Urinary bladder (tissue), 4 donors: ENCODE data around the gene ALX4. TPM values are rescaled to one million over a fixed set of nuclear protein-coding genes. Genes with fewer than 3 reads are reported as not detected.

Experiments used
- DNase-seq: peaks from one replicate; pipeline ENCODE4 v3.0.0-alpha.2; 2015; ENCODE audit errors: extremely low spot score
- H3K27ac ChIP-seq: one replicate; pipeline ENCODE4 v1.5.1; 2013; ENCODE audit warnings: low read depth, mild to moderate bottlenecking, moderate library complexity
- H3K36me3 ChIP-seq: one replicate; pipeline ENCODE4 v1.6.1; 2013; ENCODE audit warnings: mild to moderate bottlenecking, moderate library complexity; ENCODE audit not compliant: insufficient read depth
- H3K4me1 ChIP-seq: one replicate; pipeline ENCODE4 v1.6.1; 2013; ENCODE audit warnings: mild to moderate bottlenecking, moderate library complexity; ENCODE audit not compliant: insufficient read depth
- H3K4me3 ChIP-seq: one replicate; pipeline ENCODE4 v1.5.1; 2013; ENCODE audit warnings: low read depth, low read length
- WGBS: extraction: QIAGEN DNeasy Blood & Tissue Kit; methylation state at CpG from one replicate; pipeline ENCODE4 v1.1.7; 2013; 5-methylcytosine and 5-hydroxymethylcytosine counted together
- polyA plus RNA-seq: library from polyadenylated mRNA; stranded (reverse); fragments of 200-250 nt; gene quantifications from one replicate; pipeline ENCODE4 v1.2.3, GENCODE V29; 2013
- total RNA-seq: library from RNA; depleted of rRNA; stranded (reverse); fragments of >200 nt; gene quantifications from one replicate; pipeline ENCODE4 v1.2.3, GENCODE V29; 2014
- donor health status: healthy with polysubstance abuse.
- donor health status: healthy.

ALX4 gene
- total and polyA plus RNA-seq, 2 donors: 0.08 to 1.5 TPM

DNA sequence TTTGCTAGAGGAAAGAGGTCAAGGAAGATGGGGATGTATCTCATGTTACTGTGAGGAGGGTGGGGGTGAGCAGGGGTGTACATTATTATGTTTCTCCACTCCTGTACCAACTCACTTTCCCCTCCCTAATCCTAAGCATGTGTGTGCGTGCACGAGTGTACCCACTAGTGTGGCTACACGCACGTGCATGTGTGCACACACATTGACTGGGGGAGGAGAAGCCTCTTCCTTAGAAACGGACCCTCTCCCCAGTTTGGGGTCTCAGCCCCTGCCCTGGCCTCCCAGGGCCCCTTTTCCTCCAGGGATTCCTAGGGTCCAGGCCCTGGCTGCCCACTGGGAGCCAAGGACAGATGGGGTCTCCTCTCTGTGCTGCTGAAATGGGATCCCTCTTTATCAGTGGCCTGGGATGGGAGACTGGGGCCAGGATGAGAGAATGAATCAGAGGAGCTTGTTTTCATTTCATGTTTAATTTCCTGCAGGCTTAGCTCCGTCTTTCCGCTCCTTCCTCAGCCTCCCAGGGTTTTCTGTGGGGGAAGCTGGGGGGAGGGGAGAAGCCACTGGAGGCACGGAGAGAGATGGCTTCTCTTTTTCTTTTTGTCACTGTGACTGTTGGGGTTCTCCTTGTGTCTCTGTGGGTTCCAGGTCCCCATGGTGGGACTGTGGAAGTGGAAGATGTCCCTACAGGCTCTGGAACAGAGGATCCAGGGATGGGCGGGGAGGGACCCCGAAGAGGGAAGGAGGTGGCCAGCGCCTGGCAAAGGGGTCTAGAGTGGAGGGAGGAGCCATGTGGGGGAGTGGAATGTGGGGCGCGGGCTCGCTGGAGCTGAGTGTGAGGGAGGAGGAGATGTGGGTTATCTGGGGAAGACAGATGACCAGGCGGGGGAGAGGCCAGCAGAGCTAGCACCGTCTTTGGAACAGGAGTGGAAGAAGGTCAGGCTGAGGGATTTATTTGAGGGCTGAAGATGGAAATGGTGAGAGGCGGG lies 40.3 kb downstream of the ALX4 start:
- H3K4me3 ChIP-seq: no peak overlapping the region
- H3K27ac ChIP-seq: no peak overlapping the region
- DNase-seq: no peak
- H3K36me3 ChIP-seq: no peaks in the 10 kb centered on the region
- 58% methylated on average over 17 of the region's 17 CpGs for WGBS
- H3K4me1 ChIP-seq: no peaks in the 10 kb centered on the region

DNA sequence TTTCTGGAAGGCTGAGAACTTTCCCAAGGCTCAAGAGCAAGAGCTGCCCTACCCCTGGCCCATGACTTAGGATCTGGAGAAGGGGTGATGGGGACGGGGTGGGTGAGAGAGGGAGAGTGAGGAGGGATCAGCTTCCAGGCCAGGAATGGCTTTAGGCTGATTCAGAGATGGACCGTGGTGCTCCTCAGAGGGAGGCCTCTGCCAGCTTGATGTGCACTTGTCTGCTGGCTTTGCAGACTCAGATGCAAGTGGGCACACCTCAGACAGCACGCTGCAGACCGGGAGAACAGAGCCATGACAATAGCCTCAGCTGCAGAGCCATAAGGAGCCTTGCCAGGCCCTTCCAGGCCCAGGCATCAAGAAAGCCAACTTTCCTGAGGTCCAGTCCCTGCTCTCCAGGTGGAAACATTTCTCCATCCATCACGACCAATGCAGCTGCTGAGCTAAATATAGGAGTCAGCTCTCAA lies 41.3 kb downstream of the ALX4 start:
- no peaks in the 10 kb centered on the region for H3K4me1 ChIP-seq
- H3K4me3 ChIP-seq: no peak overlapping the region
- no peaks in the 10 kb centered on the region for H3K36me3 ChIP-seq
- DNase-seq: no peak
- no peak overlapping the region for H3K27ac ChIP-seq
- WGBS: 90% methylated on average over 5 of the region's 5 CpGs

- no peaks in the 10 kb centered on the region for H3K4me1 ChIP-seq
- no peaks in the 10 kb centered on the region for H3K36me3 ChIP-seq
- no peak overlapping the region for H3K4me3 ChIP-seq
- WGBS: 87% methylated on average over 8 of the region's 8 CpGs
- DNase-seq: no peak
- H3K27ac ChIP-seq: no peak overlapping the region
These were observed 42.0 kb downstream of the ALX4 start for GRCh38 chr11:44267750-44268613.

GRCh38 chr11:44267006-44267749 lies 42.8 kb downstream of the ALX4 start:
- Histone ChIP-seq H3K36me3 (no peaks in the 10 kb centered on the region), H3K4me1 (no peaks in the 10 kb centered on the region), H3K4me3 (no peak overlapping the region), H3K27ac (no peak overlapping the region)
- 91% methylated on average over 24 of the region's 24 CpGs for WGBS
- no peak for DNase-seq

DNA sequence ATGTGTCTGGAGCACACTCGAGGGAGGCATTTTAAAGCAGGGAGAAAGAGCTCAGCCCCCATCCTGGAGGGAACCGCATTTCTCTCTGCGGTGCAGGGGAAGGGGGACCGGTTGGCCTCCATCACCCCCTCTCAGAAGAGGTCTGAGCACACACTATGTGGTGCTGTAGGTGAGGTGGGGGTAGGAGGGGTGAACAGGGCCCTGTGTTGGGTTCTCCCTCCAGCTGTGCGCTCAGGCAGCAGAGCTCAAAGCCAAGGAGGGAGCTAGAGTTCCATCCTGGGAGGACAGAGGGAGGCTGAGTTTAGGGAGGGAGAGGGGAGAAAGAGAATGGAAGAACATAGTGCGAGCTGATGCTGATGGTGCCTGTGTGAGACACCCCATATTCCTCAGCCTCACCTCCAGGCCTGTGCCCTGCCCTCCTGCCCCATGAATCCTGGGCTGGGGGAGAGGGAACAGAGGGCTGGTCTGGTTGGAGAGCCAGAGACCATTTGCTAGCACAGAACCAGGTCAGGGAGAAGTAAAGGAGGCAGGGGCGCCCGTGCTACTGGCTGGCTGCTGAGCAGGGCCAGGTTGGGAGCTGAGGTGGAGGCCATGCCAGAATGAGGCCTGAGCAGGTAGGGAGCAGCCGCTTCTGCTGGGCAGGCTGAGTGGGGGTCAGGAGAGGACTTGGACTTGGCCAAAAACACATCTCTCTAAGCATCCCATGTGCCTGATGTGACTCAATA lies 43.7 kb downstream of the ALX4 start:
- Histone ChIP-seq H3K36me3 (no peaks in the 10 kb centered on the region), H3K27ac (no peak overlapping the region), H3K4me3 (no peak overlapping the region), H3K4me1 (no peaks in the 10 kb centered on the region)
- 83% methylated on average over 9 of the region's 9 CpGs for WGBS
- no peak for DNase-seq

GRCh38 chr11:44264761-44265160 lies 45.2 kb downstream of the ALX4 start:
- no peak overlapping the region for H3K27ac ChIP-seq
- WGBS: 92% methylated on average over 22 of the region's 22 CpGs
- H3K4me1 ChIP-seq: no peaks in the 10 kb centered on the region
- DNase-seq: no peak
- H3K4me3 ChIP-seq: no peak overlapping the region
- H3K36me3 ChIP-seq: no peaks in the 10 kb centered on the region

- 81% methylated on average over 8 of the region's 8 CpGs for WGBS
- no peaks in the 10 kb centered on the region for H3K36me3 ChIP-seq
- no peak overlapping the region for H3K4me3 ChIP-seq
- no peak for DNase-seq
- H3K4me1 ChIP-seq: no peaks in the 10 kb centered on the region
- H3K27ac ChIP-seq: no peak overlapping the region
These were observed 45.5 kb downstream of the ALX4 start for GRCh38 chr11:44264438-44264749.

DNA sequence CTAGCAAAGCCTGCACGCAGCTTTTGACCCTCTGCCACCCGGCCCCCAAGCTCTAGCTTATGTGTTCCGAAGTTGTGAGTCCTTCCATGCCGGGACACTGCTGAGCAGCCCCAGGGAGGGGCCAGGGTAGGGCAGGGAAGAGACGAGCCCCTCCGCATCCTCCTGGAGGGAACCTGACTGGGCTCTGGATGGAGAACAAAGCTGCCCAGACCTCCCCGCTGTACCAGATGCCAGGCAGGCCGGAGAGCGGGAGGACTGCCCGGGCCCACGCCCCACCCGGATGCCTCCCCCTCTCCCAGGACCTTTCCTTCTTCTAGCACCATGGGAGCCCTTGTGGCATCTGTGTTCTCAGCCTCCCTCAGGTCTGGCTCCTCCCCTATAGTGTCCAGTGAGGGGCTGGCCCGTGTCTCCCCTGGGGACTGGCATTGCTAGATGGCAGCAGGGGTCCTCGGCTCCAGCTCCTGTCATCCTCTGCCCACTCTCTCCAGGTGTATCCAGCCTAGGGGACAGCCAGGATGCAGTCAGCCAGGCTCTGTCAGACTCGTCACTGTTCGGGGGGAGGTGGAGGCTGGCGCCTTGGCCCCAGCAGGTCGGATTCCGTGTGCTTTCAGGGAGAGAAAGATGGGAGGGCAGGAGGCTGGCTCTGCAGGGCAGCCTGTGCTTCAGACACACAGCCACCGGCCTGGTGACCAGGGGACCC lies 46.1 kb downstream of the ALX4 start:
- Histone ChIP-seq H3K4me3 (no peak overlapping the region), H3K27ac (no peak overlapping the region), H3K36me3 (no peaks in the 10 kb centered on the region), H3K4me1 (no peaks in the 10 kb centered on the region)
- WGBS: 87% methylated on average over 20 of the region's 20 CpGs
- DNase-seq: no peak

GRCh38 chr11:44261800-44262591 lies 47.9 kb downstream of the ALX4 start:
- no peak for DNase-seq
- Histone ChIP-seq H3K27ac (no peak overlapping the region), H3K4me3 (no peak overlapping the region), H3K4me1 (no peaks in the 10 kb centered on the region), H3K36me3 (no peaks in the 10 kb centered on the region)
- WGBS: 88% methylated on average over 14 of the region's 14 CpGs

- 67% methylated on average over 4 of the region's 4 CpGs for WGBS
- H3K4me3 ChIP-seq: no peak overlapping the region
These were observed 49.9 kb downstream of the ALX4 start for GRCh38 chr11:44260081-44260480.

DNA sequence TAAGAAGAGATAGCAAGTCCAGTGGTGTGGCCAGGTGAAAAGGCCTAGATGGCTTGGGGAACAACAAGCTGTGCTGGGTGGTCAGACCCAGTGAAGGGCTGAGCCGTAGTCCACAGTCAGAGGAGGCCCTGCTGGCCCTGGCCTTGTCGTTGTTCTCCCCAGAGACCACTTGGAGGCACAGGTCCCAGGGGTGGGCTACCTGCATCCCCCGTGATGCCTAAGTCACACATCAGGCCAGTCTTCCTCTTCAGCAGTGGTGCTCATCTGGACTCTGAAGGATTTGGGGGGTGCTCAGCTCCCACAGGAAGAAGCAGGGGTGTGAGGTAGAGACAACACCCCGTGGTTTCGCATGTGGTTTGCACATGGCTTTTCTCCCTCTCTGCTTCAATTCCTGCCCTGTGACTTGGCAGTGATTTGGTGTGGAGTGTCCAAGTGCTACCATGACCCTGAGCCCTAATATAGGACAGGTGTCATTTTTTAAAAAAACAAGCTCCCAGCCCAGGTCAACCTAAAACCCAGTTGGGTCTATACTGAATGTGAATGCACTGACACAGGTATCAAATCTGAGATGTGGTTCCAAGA lies 51.0 kb downstream of the ALX4 start:
- no peak for DNase-seq

More at GRCh38 chr11:44260081-44260480, 49.9 kb downstream of the ALX4 start:
- H3K4me1 ChIP-seq: no peaks in the 10 kb centered on the region
- no peak for DNase-seq
- H3K36me3 ChIP-seq: no peaks in the 10 kb centered on the region
- no peak overlapping the region for H3K27ac ChIP-seq

GRCh38 chr11:44258190-44258489 lies 51.8 kb downstream of the ALX4 start:
- 76% methylated on average over 5 of the region's 5 CpGs for WGBS
- H3K36me3 ChIP-seq: no peaks in the 10 kb centered on the region
- DNase-seq: no peak
- no peaks in the 10 kb centered on the region for H3K4me1 ChIP-seq
- H3K4me3 ChIP-seq: no peak overlapping the region
- H3K27ac ChIP-seq: no peak overlapping the region

More for the DNA sequence above, 51.0 kb downstream of the ALX4 start:
- no peak overlapping the region for H3K4me3 ChIP-seq
- no peaks in the 10 kb centered on the region for H3K36me3 ChIP-seq
- WGBS: 91% methylated on average over 5 of the region's 5 CpGs
- no peaks in the 10 kb centered on the region for H3K4me1 ChIP-seq
- H3K27ac ChIP-seq: no peak overlapping the region
